HUES48 (cell line): ENCODE results near the gene LRRC7.
"Not testable (repeated sequence)": the region's sequence is repeated elsewhere in the genome, so short reads cannot be mapped to it uniquely, and the experiment has no call there.

ENCODE experiments used
- H3K27ac ChIP-seq: one replicate; pipeline ENCODE4 v1.7.0; 2013; ENCODE audit warnings: low read depth, low read length, inconsistent platforms
- H3K27me3 ChIP-seq: 2 replicates; pipeline ENCODE4 v1.6.1; 2013; ENCODE audit warnings: mild to moderate bottlenecking, low read length; ENCODE audit not compliant: control insufficient read depth, insufficient read depth
- H3K36me3 ChIP-seq: 2 replicates; pipeline ENCODE4 v1.6.1; 2013; ENCODE audit warnings: low read length; ENCODE audit not compliant: control insufficient read depth, insufficient read depth
- H3K4me1 ChIP-seq: 2 replicates; pipeline ENCODE4 v1.6.1; 2013; ENCODE audit warnings: mild to moderate bottlenecking, low read length; ENCODE audit not compliant: control insufficient read depth, insufficient read depth
- H3K4me3 ChIP-seq: 2 replicates; pipeline ENCODE4 v1.5.1; 2013; ENCODE audit warnings: mild to moderate bottlenecking, low read depth, low read length
- H3K9ac ChIP-seq: 2 replicates; pipeline ENCODE4 v1.6.1; 2013; ENCODE audit warnings: mild to moderate bottlenecking, low read depth, low read length, moderate library complexity
- H3K9me3 ChIP-seq: 2 replicates; pipeline ENCODE4 v1.6.1; 2013; ENCODE audit warnings: low read length; ENCODE audit not compliant: control insufficient read depth, insufficient read depth

The LRRC7 gene

DNA sequence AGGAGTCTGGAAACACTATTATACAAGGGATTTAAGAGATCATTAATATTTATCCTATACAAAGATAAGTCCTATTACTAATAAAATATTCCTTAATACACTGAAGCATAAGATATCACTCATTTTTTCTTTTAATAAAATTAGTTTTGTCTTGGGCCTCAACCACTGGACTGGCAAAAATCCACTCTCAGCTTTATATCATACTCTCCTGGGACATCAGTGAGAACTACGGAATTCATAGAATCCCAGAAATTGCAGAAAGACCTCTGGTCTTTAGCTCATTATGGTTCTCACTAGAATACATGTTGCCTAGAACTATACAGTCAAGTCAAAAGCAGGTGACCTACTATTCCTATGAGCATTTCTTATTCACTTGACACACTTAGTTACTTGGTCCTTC is 352.7 kb downstream of the LRRC7 start:
- Histone ChIP-seq H3K36me3 (no peaks in the 10 kb centered on the region), H3K9me3 (no peaks in the 10 kb centered on the region), H3K27ac (no peak overlapping the region), H3K9ac (no peak overlapping the region), H3K4me1 (peaks cover 4% of the 10 kb centered on the region; the same call in 1 of the 2 replicates), H3K4me3 (no peak overlapping the region), H3K27me3 (no peaks in the 10 kb centered on the region)

DNA sequence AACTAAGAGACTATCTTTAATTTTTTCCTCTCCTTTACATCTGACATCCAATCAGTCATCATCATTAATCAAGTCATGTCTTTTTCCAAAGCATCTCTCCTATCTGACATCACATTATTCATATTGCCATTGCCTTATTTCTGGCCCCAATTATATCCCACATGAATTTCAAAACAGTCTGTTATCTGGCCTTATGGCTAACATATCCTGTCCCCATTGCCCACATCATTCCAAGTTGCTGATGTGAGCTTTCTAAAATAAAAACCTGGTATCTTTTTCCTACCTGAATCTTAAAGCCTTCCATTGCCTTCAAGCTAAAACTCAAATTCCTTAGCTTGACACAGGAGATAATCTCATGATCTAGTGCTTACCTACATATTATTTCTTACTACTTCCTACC is 353.8 kb downstream of the LRRC7 start:
- H3K4me1 ChIP-seq = no peaks in the 10 kb centered on the region
- H3K27me3 ChIP-seq = no peaks in the 10 kb centered on the region
- H3K27ac ChIP-seq = no peak overlapping the region
- H3K9me3 ChIP-seq = no peaks in the 10 kb centered on the region
- H3K4me3 ChIP-seq = no peak overlapping the region
- no peaks in the 10 kb centered on the region for H3K36me3 ChIP-seq
- H3K9ac ChIP-seq = no peak overlapping the region

DNA sequence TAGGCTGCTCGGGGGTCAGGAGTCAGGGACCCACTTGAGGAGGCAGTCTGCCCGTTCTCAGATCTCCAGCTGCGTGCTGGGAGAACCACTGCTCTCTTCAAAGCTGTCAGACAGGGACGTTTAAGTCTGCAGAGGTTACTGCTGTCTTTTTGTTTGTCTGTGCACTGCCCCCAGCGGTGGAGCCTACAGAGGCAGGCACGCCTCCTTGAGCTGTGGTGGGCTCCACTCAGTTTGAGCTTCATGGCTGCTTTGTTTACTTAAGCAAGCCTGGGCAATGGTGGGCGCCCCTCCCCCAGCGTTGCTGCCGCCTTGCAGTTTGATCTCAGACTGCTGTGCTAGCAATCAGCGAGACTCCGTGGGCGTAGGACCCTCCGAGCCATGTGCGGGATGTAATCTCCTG is 360.5 kb downstream of the LRRC7 start:
- not testable (repeated sequence) for H3K9me3 ChIP-seq, H3K36me3 ChIP-seq, H3K4me1 ChIP-seq, H3K27ac ChIP-seq, H3K27me3 ChIP-seq, H3K4me3 ChIP-seq, H3K9ac ChIP-seq

DNA sequence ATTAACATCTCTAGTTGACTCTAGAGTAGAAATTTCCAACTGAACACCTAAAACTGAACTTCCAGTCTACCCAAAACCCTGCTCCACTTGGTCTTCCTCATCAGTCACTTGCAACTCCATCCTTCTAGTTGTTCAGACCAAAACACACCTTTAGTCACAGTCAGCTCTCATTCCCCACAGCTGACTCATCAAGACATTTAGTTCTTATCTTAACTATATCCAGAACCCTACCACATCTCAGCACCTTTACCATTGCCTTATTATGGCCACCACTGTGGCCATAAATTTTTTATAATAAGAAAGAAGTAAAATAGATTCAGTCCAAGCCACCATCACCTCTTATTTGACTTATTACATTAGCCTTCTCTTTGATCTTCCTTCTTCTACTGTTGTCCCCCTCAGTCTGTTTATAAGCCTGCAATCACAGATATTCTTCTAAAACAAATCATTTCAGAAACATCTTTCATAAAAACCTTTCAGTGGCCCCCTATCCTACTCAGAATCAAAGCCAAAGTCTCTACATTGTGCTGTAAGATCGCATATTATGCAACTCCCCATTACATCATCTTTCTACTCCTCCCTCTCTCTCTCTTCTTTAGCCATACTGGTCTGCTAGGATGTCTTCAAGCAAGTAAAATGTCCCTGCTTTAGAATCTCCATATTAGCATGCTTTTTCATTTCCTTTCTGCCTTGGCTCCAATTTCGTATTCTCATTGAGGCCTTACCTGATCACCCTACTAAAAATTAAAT is 361.8 kb downstream of the LRRC7 start:
- no peaks in the 10 kb centered on the region for H3K27me3 ChIP-seq
- H3K4me1 ChIP-seq = no peaks in the 10 kb centered on the region
- H3K9me3 ChIP-seq = peaks cover 7% of the 10 kb centered on the region; the same call in 1 of the 2 replicates
- H3K36me3 ChIP-seq = no peaks in the 10 kb centered on the region
- H3K27ac ChIP-seq = no peak overlapping the region
- H3K4me3 ChIP-seq = no peak overlapping the region; the same call in 1 of the 2 replicates
- H3K9ac ChIP-seq = no peak overlapping the region

DNA sequence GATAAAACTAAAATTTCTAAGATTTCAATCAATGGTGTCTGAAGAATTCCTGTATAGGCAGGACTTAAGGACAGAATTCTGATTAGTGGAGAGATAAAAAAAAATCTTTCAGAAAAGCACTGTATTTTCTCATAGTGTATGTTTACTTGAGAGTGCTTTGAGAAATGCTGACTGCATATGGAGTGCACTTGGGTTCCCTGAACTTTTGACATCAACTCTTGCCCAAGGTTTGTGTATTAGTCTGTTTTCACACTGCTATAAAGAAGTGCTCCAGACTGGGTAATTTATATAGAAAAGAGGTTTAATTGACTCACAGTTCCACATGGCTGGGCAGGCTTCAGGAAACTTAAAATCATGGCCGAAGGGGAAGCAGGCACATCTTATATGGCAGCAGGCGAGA is 362.7 kb downstream of the LRRC7 start:
- H3K9me3 ChIP-seq = peaks cover 7% of the 10 kb centered on the region; the same call in 1 of the 2 replicates
- H3K9ac ChIP-seq = no peak overlapping the region
- no peak overlapping the region for H3K4me3 ChIP-seq
- no peaks in the 10 kb centered on the region for H3K27me3 ChIP-seq
- H3K36me3 ChIP-seq = no peaks in the 10 kb centered on the region
- H3K4me1 ChIP-seq = no peaks in the 10 kb centered on the region
- no peak overlapping the region for H3K27ac ChIP-seq

DNA sequence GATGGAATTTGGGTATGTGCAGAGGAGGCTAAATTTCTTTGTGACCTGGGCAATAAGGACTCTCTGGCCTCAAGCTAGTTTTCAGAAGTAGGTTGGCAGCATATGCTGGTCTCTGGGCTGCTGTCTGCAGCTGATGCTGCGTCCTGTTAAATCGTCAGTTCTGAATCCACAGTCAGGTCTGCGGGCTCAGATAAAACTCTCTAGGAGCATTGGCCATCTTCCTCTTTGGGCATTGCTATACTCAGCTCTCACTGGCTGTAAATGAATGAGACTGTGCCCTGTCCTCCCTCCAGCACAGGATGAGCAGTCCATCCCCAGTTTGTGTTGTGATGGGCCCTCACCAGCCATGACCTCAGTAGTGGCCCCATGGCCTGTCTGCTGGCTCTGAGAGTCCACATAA is 365.0 kb downstream of the LRRC7 start:
- Histone ChIP-seq H3K9me3 (peaks cover 7% of the 10 kb centered on the region; the same call in 1 of the 2 replicates), H3K4me3 (no peak overlapping the region), H3K36me3 (no peaks in the 10 kb centered on the region), H3K27me3 (no peaks in the 10 kb centered on the region), H3K9ac (no peak overlapping the region), H3K4me1 (no peaks in the 10 kb centered on the region), H3K27ac (no peak overlapping the region)

DNA sequence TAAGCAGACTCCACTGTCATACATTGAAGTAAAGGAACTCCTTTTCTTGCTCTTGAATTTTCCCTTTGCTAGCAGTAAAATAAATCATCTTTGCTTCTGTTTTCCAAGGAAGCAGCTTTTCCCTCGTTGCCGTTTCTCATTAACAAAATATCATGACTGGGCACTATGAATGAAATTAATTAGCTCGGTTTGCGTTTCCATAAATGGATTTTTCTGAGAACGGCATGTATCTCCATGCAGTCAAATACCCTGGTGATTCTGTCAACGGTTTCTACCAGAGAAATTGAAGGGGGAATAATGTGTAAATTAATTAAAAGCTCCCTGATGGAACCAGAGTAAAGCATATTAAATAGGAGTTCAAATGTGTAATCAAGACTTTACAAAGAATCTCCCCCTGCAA is 372.5 kb downstream of the LRRC7 start:
- Histone ChIP-seq H3K9me3 (no peaks in the 10 kb centered on the region), H3K27ac (no peak overlapping the region), H3K36me3 (no peaks in the 10 kb centered on the region), H3K4me1 (no peaks in the 10 kb centered on the region), H3K9ac (no peak overlapping the region), H3K4me3 (no peak overlapping the region), H3K27me3 (no peaks in the 10 kb centered on the region)

DNA sequence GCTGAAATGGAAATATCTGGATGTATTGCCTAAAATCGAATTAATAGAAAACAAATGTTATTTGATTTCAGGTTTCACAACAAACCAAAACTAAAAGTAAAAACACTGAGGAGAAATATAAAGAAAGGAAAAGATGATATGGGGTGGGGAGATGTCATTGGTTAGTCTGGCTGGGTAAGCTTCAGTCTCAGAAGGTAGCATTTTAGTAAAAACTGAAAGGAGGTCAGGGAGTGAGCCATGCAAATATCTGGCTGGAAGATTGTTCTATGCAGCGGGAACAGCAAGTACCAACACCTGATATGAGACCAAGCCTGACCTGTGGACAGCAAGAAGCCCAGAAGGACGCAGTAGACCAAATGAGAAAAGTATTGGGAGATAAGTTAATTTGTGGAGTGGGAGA is 373.1 kb downstream of the LRRC7 start:
- Histone ChIP-seq H3K36me3 (no peaks in the 10 kb centered on the region), H3K4me3 (no peak overlapping the region), H3K9me3 (peaks cover 1% of the 10 kb centered on the region; the same call in 1 of the 2 replicates), H3K9ac (no peak overlapping the region), H3K4me1 (no peaks in the 10 kb centered on the region), H3K27ac (no peak overlapping the region), H3K27me3 (no peaks in the 10 kb centered on the region)

DNA sequence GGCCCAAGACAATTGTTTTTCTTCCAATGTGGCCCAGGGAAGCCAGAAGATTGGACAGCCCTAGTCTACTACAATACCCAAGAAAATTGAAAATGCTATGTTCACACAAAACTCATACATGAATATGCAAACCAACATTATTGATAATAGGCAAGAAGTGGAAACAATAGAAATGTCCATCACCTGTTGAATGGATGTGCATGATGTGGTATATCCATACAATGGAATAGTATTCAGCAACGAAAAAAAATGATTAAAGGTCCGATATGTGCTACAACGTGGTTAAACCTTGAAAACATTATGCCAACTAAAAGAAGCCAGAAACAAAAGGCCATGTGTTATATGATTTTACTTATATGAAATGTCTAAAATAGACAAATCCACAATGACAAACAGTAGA is 375.3 kb downstream of the LRRC7 start:
- peaks cover 3% of the 10 kb centered on the region; the same call in 1 of the 2 replicates for H3K9me3 ChIP-seq
- H3K4me1 ChIP-seq = no peaks in the 10 kb centered on the region
- no peaks in the 10 kb centered on the region for H3K36me3 ChIP-seq
- H3K27ac ChIP-seq = no peak overlapping the region
- no peak overlapping the region for H3K4me3 ChIP-seq
- H3K27me3 ChIP-seq = no peaks in the 10 kb centered on the region
- H3K9ac ChIP-seq = no peak overlapping the region

DNA sequence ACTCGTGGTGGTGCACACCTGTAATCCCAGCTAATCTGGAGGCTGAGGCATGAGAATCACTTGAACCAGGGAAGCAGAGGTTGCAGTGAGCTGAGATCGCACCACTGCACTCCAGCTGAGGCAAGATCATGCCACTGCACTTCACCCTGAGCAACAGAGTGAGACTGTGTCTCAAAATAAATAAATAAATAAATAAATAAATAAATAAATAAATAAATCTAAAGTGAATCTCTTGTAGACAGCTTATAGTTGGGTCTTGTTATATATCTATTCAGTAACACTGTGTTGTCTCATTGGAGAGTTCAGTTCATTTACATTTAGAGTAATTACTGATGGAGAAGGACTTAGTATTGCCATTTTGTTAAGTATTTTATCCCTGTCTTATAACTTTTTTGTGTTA is 379.2 kb downstream of the LRRC7 start:
- no peaks in the 10 kb centered on the region for H3K36me3 ChIP-seq
- no peaks in the 10 kb centered on the region for H3K4me1 ChIP-seq
- no peak overlapping the region for H3K27ac ChIP-seq

DNA sequence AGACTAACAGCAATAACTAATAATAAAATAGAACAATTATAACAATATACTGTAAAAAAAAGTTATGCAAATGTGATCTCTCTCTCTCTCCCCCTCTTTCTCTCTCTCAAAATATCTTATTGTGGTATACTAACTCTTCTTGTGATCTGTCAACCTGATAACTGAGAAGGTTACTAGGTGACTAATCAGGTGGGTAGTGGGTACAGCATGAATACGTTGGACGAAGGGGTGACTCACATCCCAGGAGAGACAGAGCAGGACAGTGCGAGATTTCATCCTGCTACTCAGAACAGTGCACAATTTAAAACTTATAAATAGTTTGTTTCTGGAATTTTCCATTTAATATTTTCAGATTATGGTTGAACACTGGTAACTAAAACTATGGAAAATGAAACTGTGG is 380.1 kb downstream of the LRRC7 start:
- Histone ChIP-seq H3K27me3 (no peaks in the 10 kb centered on the region), H3K4me1 (no peaks in the 10 kb centered on the region), H3K9me3 (peaks cover 3% of the 10 kb centered on the region; the same call in 1 of the 2 replicates), H3K27ac (no peak overlapping the region), H3K36me3 (no peaks in the 10 kb centered on the region), H3K4me3 (no peak overlapping the region), H3K9ac (no peak overlapping the region)

More for the DNA sequence above, 379.2 kb downstream of the LRRC7 start:
- H3K27me3 ChIP-seq = no peaks in the 10 kb centered on the region
- H3K9ac ChIP-seq = no peak overlapping the region
- peaks cover 3% of the 10 kb centered on the region; the same call in 1 of the 2 replicates for H3K9me3 ChIP-seq
- H3K4me3 ChIP-seq = no peak overlapping the region
